Hepatocyte (in vitro differentiated cells): ENCODE data around the gene ADGRL1. TPM values are rescaled to one million over a fixed set of nuclear protein-coding genes. Genes with fewer than 3 reads are reported as not detected.
"Not testable (repeated sequence)": the region's sequence is repeated elsewhere in the genome, so short reads cannot be mapped to it uniquely, and the experiment has no call there.

Source experiments
- DNase-seq: peaks from one replicate; pipeline ENCODE4 v3.0.0-alpha.2; 2016; ENCODE audit warnings: low spot score
- H2AFZ ChIP-seq: fragments of 200-600 bp; sonication (generic); 2 replicates; pipeline ENCODE4 v1.6.0; 2016; ENCODE audit warnings: antibody characterized with exemption, mild to moderate bottlenecking
- H3K27ac ChIP-seq: fragments of 200-600 bp; sonication (generic); 2 replicates; pipeline ENCODE4 v1.5.1; 2016; ENCODE audit warnings: mild to moderate bottlenecking
- H3K27me3 ChIP-seq: fragments of 200-600 bp; sonication (generic); 2 replicates; pipeline ENCODE4 v1.6.1; 2016
- H3K36me3 ChIP-seq: fragments of 200-600 bp; sonication (generic); replicated peaks from 2 replicates; pipeline ENCODE4 v1.5.1; 2016; ENCODE audit warnings: low read depth; ENCODE audit not compliant: insufficient read depth
- H3K4me1 ChIP-seq: fragments of 200-600 bp; sonication (generic); 2 replicates; pipeline ENCODE4 v1.5.1; 2016; ENCODE audit warnings: mild to moderate bottlenecking, moderate library complexity; ENCODE audit not compliant: insufficient read depth
- H3K4me2 ChIP-seq: fragments of 200-600 bp; sonication (generic); 2 replicates; pipeline ENCODE4 v1.6.0; 2016
- H3K4me3 ChIP-seq: fragments of 200-600 bp; sonication (generic); 2 replicates; pipeline ENCODE4 v1.5.1; 2016; ENCODE audit warnings: mild to moderate bottlenecking
- H3K79me2 ChIP-seq: fragments of 200-600 bp; sonication (generic); 2 replicates; pipeline ENCODE4 v1.6.0; 2017; ENCODE audit warnings: mild to moderate bottlenecking
- H3K9me2 ChIP-seq: fragments of 200-600 bp; sonication (generic); replicated peaks from 2 replicates; pipeline ENCODE4 v1.6.0; 2017; ENCODE audit warnings: mild to moderate bottlenecking; ENCODE audit not compliant: insufficient read depth
- H3K9me3 ChIP-seq: fragments of 200-600 bp; sonication (generic); 2 replicates; pipeline ENCODE4 v1.5.1; 2016; ENCODE audit warnings: low read depth, mild to moderate bottlenecking
- H4K20me1 ChIP-seq: fragments of 200-600 bp; sonication (generic); 2 replicates; pipeline ENCODE4 v1.6.0; 2016; ENCODE audit warnings: mild to moderate bottlenecking; ENCODE audit not compliant: insufficient read depth, poor library complexity, severe bottlenecking
- WGBS: methylation state at CpG from one replicate; pipeline ENCODE4 v1.1.6; 2016; ENCODE audit warnings: low lambda C conversion rate; ENCODE audit errors: missing lambda C conversion rate; 5-methylcytosine and 5-hydroxymethylcytosine counted together
- polyA plus RNA-seq: library from polyadenylated mRNA; unstranded; fragments of >200 nt; fragmentation: Nextera tagmentation; extraction: Ambion mirVana; gene quantifications from 2 replicates; pipeline ENCODE4 v1.2.1, GENCODE V29; 2016
- total RNA-seq: library from RNA; depleted of rRNA; stranded (reverse); fragments of >200 nt; gene quantifications from 2 replicates; pipeline ENCODE4 v1.2.3, GENCODE V29; 2014

ADGRL1 gene
- total and polyA plus RNA-seq, 2 experiments from 2014 or later: 11.5 to 11.9 TPM

- H3K4me2 ChIP-seq, H3K4me1 ChIP-seq, H3K27me3 ChIP-seq, H3K4me3 ChIP-seq, H2AFZ ChIP-seq, DNase-seq, H3K27ac ChIP-seq, H3K36me3 ChIP-seq, H4K20me1 ChIP-seq, H3K9me3 ChIP-seq, H3K9me2 ChIP-seq: not testable (repeated sequence)
- H3K79me2 ChIP-seq: peaks cover 23% of the 10 kb centered on the region
- WGBS: 63% methylated on average over 9 of the region's 9 CpGs
These were observed 2.5 kb upstream of the ADGRL1 start for GRCh38 chr19:14208496-14208895.

- Histone ChIP-seq H3K27ac (peak overlapping the region; percentile 88), H3K79me2 (peaks cover 26% of the 10 kb centered on the region)
These were observed 1.8 kb upstream of the ADGRL1 start for GRCh38 chr19:14207796-14208195.

DNA sequence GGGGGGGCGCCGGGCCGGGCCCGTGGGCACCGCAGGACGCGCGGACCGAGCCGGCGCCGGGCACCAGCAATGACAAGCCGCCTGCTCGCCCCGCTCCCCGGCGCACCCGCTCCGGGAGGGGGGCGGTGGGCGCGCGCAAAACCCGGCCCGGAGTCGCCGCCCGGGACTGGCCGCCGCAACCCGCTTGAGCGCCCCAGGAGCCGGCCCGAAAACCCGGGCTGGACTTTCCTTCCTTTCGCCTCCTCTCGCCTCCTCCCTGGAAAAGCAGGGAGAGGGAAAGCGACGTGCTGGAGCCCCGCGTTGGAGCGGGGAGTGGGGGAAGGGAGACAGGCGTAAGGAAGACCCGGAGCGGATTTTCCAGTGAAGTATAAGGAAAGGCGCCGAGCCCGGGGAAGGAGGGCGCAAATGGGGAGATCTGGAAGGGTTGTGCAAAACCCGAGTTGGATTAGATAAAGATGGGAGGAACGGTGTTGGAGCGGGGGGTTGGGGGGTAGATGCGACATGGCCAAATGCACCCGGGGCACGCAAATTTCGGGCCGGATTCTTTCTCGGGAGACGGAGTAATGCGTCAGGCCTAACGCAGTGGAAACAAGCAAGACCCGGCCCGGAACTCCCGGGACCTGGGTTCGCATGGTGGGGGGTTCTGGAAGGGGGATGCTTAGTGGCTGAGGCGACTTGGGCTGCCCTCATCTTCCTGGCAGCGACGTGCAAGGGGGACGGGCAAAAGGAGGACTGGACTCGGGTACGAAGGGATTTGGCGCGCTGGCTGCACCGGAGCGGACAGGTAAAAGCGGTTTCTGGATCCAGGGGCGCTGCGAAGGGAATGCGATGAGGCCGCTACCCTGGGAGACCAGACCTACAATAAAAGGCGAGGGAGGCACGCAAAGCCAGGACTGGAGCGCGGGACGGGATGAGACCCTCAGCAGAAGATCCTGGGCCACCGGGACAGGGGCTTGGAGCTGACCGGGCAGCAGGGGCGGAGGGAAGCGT, 1.1 kb upstream of the ADGRL1 start:
- peak overlapping the region; percentile 57 for H2AFZ ChIP-seq

More at GRCh38 chr19:14207796-14208195, 1.8 kb upstream of the ADGRL1 start:
- DNase-seq, H3K9me3 ChIP-seq, H3K9me2 ChIP-seq, H3K36me3 ChIP-seq, H4K20me1 ChIP-seq, H3K4me3 ChIP-seq, H3K27me3 ChIP-seq, H3K4me1 ChIP-seq: not testable (repeated sequence)
- 56% methylated on average over 6 of the region's 7 CpGs for WGBS
- peak overlapping the region; percentile 57 for H2AFZ ChIP-seq
- peak overlapping the region; percentile 72 for H3K4me2 ChIP-seq

DNA sequence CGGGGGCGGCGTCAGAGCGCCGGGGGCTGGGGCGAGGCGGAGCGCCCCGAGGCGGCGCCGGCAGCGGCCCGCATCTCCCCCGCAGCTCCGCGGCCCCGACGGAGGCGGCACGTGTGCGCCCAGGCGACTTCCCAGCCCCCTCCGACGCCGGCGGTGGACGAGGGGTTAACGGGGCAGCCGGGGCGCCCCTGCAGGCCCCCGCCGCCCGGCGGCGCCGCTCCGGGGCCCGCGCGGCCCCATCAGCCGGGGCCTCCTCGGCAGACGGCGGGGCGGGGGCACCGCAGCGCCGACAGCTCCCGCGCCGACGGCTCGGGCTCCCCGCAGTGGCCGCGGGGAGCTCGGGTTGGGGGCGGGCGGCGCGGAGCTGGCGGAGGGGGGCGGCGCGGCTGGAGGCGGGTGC, 339 bp upstream of the ADGRL1 start:
- H3K4me1 ChIP-seq, H3K36me3 ChIP-seq, H3K27me3 ChIP-seq, H4K20me1 ChIP-seq, H3K9me3 ChIP-seq, H3K27ac ChIP-seq, H3K9me2 ChIP-seq, H2AFZ ChIP-seq: not testable (repeated sequence)
- peaks cover 37% of the 10 kb centered on the region for H3K79me2 ChIP-seq
- WGBS: no CpG with 5 or more reads among the region's 67 CpGs
- peak overlapping the region; percentile 88 for H3K4me3 ChIP-seq
- DNase-seq: peak; percentile 63
- H3K4me2 ChIP-seq: peak overlapping the region; percentile 91

More for the DNA sequence above, 1.1 kb upstream of the ADGRL1 start:
- not testable (repeated sequence) for H3K27me3 ChIP-seq, H3K9me2 ChIP-seq, H3K4me1 ChIP-seq, H4K20me1 ChIP-seq, H3K36me3 ChIP-seq, H3K9me3 ChIP-seq
- H3K79me2 ChIP-seq: peaks cover 30% of the 10 kb centered on the region
- 1% methylated on average over 57 of the region's 89 CpGs for WGBS
- H3K4me2 ChIP-seq: peak overlapping the region; percentile 72
- DNase-seq: peak; percentile 95
- peak overlapping the region; percentile 37 for H3K4me3 ChIP-seq
- H3K27ac ChIP-seq: peak overlapping the region; percentile 88

GRCh38 chr19:14204676-14205451, 1.1 kb downstream of the ADGRL1 start:
- H3K36me3 ChIP-seq, H3K27ac ChIP-seq, H3K27me3 ChIP-seq, H3K9me3 ChIP-seq, H3K4me1 ChIP-seq, H3K9me2 ChIP-seq: not testable (repeated sequence)
- DNase-seq: peak; percentile 10
- Histone ChIP-seq H3K4me2 (peak overlapping the region; percentile 91), H2AFZ (peak overlapping the region; percentile 56), H3K4me3 (peak overlapping the region; percentile 88), H4K20me1 (peaks cover 12% of the 10 kb centered on the region), H3K79me2 (peaks cover 47% of the 10 kb centered on the region)
- 14% methylated on average over 11 of the region's 28 CpGs for WGBS

GRCh38 chr19:14204219-14204618, 1.8 kb downstream of the ADGRL1 start:
- WGBS: 57% methylated on average over 6 of the region's 7 CpGs
- H3K9me2 ChIP-seq, H3K4me1 ChIP-seq, H3K9me3 ChIP-seq, H3K4me3 ChIP-seq, H2AFZ ChIP-seq, DNase-seq, H3K27me3 ChIP-seq, H3K36me3 ChIP-seq, H3K27ac ChIP-seq: not testable (repeated sequence)
- H4K20me1 ChIP-seq: peaks cover 16% of the 10 kb centered on the region
- peak overlapping the region; percentile 91 for H3K4me2 ChIP-seq
- peaks cover 53% of the 10 kb centered on the region for H3K79me2 ChIP-seq

GRCh38 chr19:14203788-14204187, 2.2 kb downstream of the ADGRL1 start:
- H3K4me1 ChIP-seq, H3K9me2 ChIP-seq, H2AFZ ChIP-seq, H3K9me3 ChIP-seq, H3K27ac ChIP-seq, H3K36me3 ChIP-seq, DNase-seq, H3K27me3 ChIP-seq, H3K4me3 ChIP-seq: not testable (repeated sequence)
- WGBS: 90% methylated on average over 20 of the region's 20 CpGs
- Histone ChIP-seq H3K79me2 (peaks cover 57% of the 10 kb centered on the region), H4K20me1 (peaks cover 16% of the 10 kb centered on the region), H3K4me2 (peak overlapping the region; percentile 91)
